Stimulated activated CD4-positive, alpha-beta T cell treated with anti-CD3 and anti-CD28 coated beads, Interleukin-4, amount 100 ng/mL, for 1 hour (primary cell): ENCODE results near the gene KIF26B.

Source experiments
- DNase-seq: peaks from one replicate; pipeline ENCODE4 v3.0.0-alpha.2; 2020

The KIF26B gene

GRCh38 chr1:245441689-245442088 lies 286.9 kb downstream of the KIF26B start:
- DNase-seq = no peak

DNA sequence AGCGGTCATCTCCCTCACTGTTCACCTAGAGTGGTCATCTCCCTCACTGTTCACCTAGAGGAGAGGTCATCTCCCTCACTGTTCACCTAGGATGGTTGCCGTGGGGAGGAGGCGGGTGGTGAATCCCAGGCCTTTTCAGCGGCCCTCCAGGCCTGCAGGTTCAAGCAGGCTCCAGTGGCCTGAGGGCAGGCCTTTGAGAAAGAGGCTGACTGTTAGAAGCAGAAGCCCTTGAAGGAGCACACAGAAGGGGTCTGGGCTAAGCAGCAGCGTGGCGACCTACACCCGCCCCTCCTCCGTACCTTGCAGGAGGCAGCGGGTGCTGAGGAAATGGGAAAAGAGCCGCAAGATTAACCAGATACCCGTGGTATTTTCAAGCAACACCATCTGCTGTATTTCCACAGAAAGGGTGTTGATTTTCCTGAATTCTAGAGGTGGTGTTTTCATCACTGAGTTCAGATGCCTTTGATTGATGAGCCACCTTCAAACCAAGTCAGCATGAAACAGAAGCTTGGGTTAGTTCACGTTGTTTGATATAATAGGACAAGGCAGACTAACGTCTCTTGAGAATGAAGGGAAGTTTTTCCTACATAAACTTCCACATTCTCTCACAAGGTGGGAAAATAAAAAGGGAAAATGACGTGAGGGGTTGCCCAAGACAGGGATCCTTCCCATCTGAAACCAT lies 289.5 kb downstream of the KIF26B start:
- DNase-seq = no peak

GRCh38 chr1:245444945-245445344 lies 290.2 kb downstream of the KIF26B start:
- DNase-seq = no peak

DNA sequence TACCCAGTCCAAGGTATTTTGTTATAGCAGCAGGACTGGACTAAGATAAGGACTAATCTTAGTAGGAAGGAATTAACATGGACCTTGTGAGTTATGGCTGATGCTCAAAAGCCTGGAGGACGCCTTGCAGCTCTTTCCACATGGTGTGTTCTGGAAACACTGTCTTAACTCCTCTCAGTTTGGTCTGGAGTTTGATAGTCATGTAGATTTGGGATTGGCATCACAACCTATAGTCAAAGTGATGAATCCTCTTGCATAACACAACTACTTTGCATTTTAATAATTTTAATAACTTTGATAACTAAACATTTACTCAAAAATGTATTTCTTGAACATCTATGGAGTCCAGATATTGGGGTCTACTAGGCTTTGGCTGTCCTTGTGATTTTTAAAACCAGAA lies 293.7 kb downstream of the KIF26B start:
- no peak for DNase-seq

DNA sequence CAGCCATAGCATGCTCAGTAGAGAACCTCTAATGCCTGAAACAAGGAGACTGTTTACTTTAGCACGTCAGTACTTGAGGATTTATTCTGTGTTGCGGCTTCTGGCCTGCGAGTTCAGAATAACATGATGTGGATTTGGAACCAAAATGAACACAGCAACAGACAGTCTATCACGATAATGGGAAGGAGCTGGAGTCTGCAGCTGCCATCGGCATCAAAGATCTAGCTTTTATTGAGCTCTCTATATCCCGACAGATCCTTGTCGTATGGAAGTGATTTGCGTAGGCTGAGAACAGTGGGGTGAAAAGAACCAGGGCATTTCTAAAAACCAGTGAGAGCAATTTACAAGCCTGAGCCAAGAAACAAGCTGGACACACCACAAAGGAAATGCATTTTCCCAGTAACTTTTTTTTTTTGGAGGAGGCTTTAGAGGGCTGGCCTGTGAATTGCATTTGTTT lies 294.2 kb downstream of the KIF26B start:
- no peak for DNase-seq

GRCh38 chr1:245453541-245453940 lies 298.8 kb downstream of the KIF26B start:
- no peak for DNase-seq

DNA sequence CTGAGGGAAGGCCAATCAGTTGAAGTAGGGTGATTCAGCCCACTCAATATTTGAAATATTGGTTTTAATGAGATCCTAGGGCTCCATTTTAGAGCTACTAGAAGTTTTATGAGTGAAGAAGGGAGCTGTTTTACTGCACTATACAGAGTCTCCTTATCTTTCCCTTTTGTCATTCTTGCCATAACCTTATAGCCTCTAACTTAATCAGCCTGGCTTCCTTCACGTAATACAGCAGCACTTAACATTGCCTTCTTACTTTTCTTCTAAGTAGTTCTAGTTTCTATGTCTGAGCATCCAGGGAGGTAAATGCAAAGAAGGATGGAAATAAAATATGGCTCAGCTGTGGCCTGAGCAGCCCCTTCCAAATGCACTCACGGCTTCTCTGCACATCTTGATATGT lies 299.3 kb downstream of the KIF26B start:
- no peak for DNase-seq

GRCh38 chr1:245457562-245457961 lies 302.8 kb downstream of the KIF26B start:
- no peak for DNase-seq

- DNase-seq = no peak
Measured at GRCh38 chr1:245458234-245458633, 303.4 kb downstream of the KIF26B start.

GRCh38 chr1:245458761-245459174 lies 304.0 kb downstream of the KIF26B start:
- no peak for DNase-seq

GRCh38 chr1:245459621-245460020 lies 304.8 kb downstream of the KIF26B start:
- no peak for DNase-seq

DNA sequence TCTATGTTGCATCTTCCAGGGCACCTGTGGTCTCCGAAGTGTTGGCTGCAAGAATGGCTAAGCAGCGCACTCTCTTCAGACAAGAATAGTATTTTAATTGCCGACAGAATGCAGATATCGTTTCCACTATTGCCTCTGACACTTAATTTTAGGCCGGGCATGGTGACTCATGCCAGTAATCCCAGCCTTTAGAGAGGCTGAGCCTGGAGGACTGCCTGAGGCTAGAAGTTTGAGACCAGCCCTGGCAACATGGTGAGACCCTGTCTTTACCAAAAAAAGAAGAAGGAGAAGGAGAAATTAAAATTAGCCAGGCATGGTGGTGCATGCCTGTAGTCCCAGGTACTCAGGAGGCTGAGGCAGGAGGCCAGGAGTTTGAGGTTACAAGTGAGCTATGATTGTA lies 306.9 kb downstream of the KIF26B start:
- DNase-seq = no peak

GRCh38 chr1:245462161-245462560 lies 307.4 kb downstream of the KIF26B start:
- DNase-seq = no peak

GRCh38 chr1:245463392-245464165 lies 308.8 kb downstream of the KIF26B start:
- DNase-seq = no peak

- no peak for DNase-seq
Measured at GRCh38 chr1:245464290-245464689, 309.5 kb downstream of the KIF26B start.

- no peak for DNase-seq
Measured at GRCh38 chr1:245465666-245466065, 310.9 kb downstream of the KIF26B start.

DNA sequence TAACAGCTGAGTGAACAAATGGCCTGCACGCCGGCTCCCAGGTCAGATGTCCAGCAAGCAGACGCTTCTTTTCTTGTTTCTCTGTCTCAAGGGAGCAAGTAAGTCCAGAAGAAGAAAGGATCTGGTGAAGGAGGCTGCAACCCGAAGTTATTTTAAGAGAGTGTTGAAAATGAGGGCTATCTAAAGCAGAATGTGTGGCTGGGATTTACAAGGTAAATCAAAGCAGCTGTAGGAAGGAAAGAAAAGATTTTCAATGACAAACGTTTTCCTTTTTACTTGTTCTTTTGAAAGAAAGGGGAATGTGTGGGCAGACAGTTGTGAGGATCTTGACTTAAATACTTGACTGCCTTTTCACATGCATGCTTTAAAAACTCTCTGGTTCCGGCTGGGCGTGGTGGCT lies 311.5 kb downstream of the KIF26B start:
- DNase-seq = no peak

DNA sequence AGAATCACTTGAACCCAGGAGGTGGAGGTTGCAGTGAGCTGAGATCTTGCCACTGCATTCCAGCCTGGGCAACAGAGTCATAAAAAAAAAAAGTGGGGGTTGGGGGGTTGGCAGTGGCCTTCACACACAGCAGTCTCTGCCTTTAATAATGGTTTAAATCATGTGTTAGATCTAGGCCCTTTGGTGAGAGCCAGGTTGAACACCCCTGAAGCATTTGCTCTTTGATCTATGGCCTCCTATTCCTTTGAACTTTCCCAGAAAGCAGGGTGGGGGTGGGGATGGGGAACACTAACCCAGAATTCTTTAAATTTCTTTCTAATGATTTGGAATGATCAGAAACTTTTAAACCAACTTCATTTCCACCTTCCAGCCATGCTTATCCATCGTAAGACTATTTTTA lies 313.0 kb downstream of the KIF26B start:
- no peak for DNase-seq

DNA sequence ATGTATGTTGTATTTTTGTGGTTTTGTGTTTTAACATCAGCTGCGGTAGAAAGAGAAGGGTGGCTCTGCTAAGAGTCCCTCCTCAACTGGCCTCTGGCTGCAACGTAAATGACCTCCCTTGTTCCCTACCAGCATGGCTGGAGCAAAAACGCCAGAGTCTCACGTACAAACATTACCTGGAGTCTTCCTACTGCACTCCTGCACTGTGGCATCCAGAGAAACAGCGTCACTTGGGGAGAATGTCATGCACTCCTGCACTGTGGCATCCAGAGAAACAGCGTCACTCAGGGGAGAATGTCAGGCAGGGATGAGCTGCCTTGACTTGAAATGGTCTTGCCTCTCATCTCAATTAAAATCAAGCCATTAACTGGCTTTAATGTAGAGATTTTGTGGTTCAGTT lies 314.2 kb downstream of the KIF26B start:
- no peak for DNase-seq

DNA sequence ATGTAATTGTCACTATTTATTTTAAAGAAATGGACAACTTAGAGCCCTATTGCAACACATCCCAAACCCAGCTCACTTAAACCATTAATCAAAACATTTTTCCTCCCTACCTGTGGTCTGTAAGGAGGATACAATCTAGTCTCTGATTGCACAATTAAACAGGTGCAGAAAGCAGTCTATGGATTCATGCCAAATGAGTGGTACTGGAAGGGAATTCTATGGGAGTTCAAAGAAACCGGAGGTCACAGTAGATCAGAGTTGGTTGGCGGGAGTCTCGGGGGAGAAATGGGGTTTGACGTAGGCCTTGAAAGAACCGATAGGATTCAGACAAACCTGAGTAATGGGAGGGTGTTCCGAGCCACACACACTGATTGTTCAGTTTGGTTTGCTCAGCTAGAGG lies 314.9 kb downstream of the KIF26B start:
- no peak for DNase-seq

DNA sequence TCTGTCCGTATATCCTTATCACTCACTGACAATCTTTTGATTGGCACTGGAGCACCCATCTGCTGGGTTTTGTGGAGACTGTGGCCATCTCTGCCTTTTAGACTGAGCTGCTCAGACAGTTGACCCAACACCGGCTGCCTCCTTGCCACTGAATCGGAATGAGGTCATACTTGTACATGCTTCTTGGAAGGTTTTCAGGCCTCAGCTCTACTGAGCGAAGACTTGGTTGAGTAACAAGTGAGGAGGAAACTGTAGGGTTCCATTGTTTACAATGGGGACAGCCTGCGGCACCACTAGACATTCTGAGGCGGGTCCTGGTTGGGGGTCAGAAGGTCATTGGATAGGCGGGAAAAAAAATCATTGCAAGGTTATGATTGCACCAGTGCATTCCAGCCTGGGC lies 320.3 kb downstream of the KIF26B start:
- no peak for DNase-seq

DNA sequence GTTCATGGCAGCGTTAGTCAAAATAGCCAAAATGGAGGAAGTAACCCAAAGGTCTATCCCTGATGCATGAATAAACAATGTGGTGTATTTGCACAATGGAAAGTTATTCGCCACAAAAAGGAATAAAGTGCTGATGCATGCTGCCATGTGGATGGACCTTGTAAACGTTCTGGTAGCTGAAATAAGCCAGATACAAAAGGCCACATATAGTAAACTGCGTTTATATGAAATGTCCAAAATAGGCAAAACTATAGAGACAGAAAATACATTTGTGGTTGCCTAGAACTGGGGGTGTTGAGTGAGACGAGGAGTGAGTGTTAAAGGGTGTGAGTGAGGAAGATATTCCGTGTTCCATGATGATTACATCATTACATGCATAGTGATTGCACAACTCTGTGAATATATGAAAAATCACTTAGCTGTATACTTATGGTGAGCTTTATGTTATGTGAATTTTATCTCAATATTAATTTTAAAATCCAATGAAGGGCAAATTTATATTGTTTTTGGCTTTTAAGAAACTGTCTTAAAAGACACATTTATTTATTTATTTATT lies 321.3 kb downstream of the KIF26B start:
- no peak for DNase-seq

- DNase-seq = no peak
Measured at GRCh38 chr1:245477941-245478340, 323.2 kb downstream of the KIF26B start.

DNA sequence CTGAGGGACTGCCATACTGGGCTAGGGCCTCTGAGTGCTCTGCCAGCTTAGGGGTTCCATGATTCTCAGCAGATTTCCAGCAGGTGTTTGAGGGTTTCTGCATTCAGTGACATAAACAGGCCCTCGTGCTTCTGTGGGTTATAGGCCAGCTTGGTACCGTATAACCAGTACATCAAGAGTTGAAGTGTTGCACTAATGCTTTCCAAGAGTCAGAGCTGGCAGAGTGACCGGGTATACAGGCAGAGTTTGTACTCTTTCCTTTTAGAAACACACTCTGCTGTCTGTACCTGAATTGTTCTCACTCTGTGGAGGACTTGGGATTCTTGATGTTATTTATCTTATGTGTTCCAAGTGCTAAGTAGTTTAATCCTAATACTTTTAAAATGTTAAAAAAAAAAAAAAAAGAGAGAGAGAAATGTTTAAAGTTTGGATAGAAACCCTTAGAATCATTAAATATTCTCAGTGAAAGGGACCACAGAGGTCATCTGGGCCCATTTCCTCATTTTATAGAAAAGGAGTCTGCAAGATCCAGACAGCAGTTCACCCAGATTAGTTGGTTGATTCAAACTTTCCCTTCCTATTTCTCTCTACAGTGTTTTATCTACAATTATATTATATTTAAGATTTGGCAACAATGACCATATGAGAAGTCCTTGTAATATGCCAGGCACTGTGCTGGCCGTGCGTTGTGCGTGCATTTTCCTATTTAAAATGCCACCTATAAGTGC lies 325.8 kb downstream of the KIF26B start:
- DNase-seq = no peak
